Smooth muscle cell (in vitro differentiated cells): ENCODE results near the gene HMCN1. TPM values are rescaled to one million over a fixed set of nuclear protein-coding genes. Genes with fewer than 3 reads are reported as not detected.

Experiments
- DNase-seq: peaks from one replicate; lab custom pipeline; 2025; ENCODE audit not compliant: unreplicated experiment; lab: John Stamatoyannopoulos, UW
- H2AFZ ChIP-seq: fragments of 200-600 bp; sonication (generic); 2 replicates; pipeline ENCODE4 v1.6.0; 2016; ENCODE audit warnings: antibody characterized with exemption, low read depth, mild to moderate bottlenecking
- H3F3A ChIP-seq: fragments of 200-600 bp; sonication (generic); 2 replicates; pipeline ENCODE4 v1.6.0; 2017; ENCODE audit warnings: antibody characterized with exemption, low read depth
- H3K27ac ChIP-seq: fragments of 200-600 bp; sonication (generic); 2 replicates; pipeline ENCODE4 v1.5.1; 2016; ENCODE audit warnings: low read depth, mild to moderate bottlenecking
- H3K27me3 ChIP-seq: fragments of 200-600 bp; sonication (generic); 2 replicates; pipeline ENCODE4 v1.6.1; 2016; ENCODE audit warnings: low read depth, mild to moderate bottlenecking
- H3K36me3 ChIP-seq: fragments of 200-600 bp; sonication (generic); 2 replicates; pipeline ENCODE4 v1.5.1; 2016; ENCODE audit warnings: low read depth
- H3K4me1 ChIP-seq: fragments of 200-600 bp; sonication (generic); 2 replicates; pipeline ENCODE4 v1.5.1; 2016; ENCODE audit warnings: low read depth
- H3K4me2 ChIP-seq: fragments of 200-600 bp; sonication (generic); 2 replicates; pipeline ENCODE4 v1.6.0; 2016; ENCODE audit warnings: mild to moderate bottlenecking
- H3K4me3 ChIP-seq: fragments of 200-600 bp; sonication (generic); 2 replicates; pipeline ENCODE4 v1.5.1; 2016; ENCODE audit warnings: mild to moderate bottlenecking
- H3K79me2 ChIP-seq: fragments of 200-600 bp; sonication (generic); 2 replicates; pipeline ENCODE4 v1.6.0; 2016; ENCODE audit warnings: low read depth, mild to moderate bottlenecking
- H3K9ac ChIP-seq: fragments of 200-600 bp; sonication (generic); 2 replicates; pipeline ENCODE4 v1.6.0; 2016; ENCODE audit warnings: low read depth
- H3K9me3 ChIP-seq: fragments of 200-600 bp; sonication (generic); replicated peaks from 2 replicates; pipeline ENCODE4 v1.5.1; 2016; ENCODE audit warnings: low read depth
- H4K20me1 ChIP-seq: fragments of 200-600 bp; sonication (generic); 2 replicates; pipeline ENCODE4 v1.6.0; 2016; ENCODE audit warnings: low read depth
- WGBS: methylation state at CpG from one replicate; pipeline ENCODE4 v1.1.7; 2016; ENCODE audit warnings: low lambda C conversion rate; 5-methylcytosine and 5-hydroxymethylcytosine counted together
- polyA plus RNA-seq: library from polyadenylated mRNA; unstranded; fragments of >200 nt; fragmentation: Nextera tagmentation; extraction: Ambion mirVana; gene quantifications from 2 replicates; pipeline ENCODE4 v1.2.1, GENCODE V29; 2016
- total RNA-seq: library from RNA; depleted of rRNA; stranded (reverse); fragments of >200 nt; gene quantifications from 2 replicates; pipeline ENCODE4 v1.2.3, GENCODE V29; 2014
- TF ChIP-seq, protein P1 (sequence below): fragments of 200-600 bp; sonication (generic); IDR thresholded peaks from 2 replicates; pipeline ENCODE4 v1.5.1; 2017; ENCODE audit warnings: borderline replicate concordance, mild to moderate bottlenecking, antibody characterized with exemption; ENCODE audit not compliant: insufficient read depth, poor library complexity, severe bottlenecking

Gene HMCN1
- total and polyA plus RNA-seq, 2 experiments from 2014 or later: 18.9 to 118 TPM

DNA sequence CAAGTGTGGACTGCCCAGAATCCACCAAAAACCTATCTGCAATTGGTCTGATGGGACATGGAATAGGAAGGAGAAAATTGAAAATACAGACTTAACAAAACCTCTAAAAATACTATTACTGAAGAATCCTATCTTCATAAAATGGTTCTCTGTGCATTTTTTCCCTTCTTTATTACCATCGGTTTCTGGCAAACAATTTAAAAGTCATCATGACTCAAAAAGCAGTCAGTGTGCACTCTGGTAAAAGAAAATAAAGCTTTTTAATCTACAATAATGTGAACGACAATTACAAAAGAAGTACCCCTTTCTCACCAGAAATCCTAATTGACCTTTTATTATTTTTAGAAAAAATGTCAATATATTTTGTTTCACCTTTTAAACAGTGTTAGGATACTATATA is 454.5 kb downstream of the HMCN1 start:
- no peak for DNase-seq
- Histone ChIP-seq H3K79me2 (no peaks in the 10 kb centered on the region), H3K9me3 (no peaks in the 10 kb centered on the region), H3K27ac (peak overlapping the region; percentile 99), H3K27me3 (no peaks in the 10 kb centered on the region), H3K4me2 (peak overlapping the region; percentile 77), H3F3A (peaks cover 24% of the 10 kb centered on the region), H4K20me1 (no peaks in the 10 kb centered on the region), H3K4me1 (peaks cover 21% of the 10 kb centered on the region), H3K9ac (peak overlapping the region; percentile 89), H3K36me3 (no peaks in the 10 kb centered on the region), H3K4me3 (no peak overlapping the region), H2AFZ (no peak overlapping the region)
- 38% methylated on average over 2 of the region's 2 CpGs for WGBS
- TF ChIP-seq, protein P1, sequence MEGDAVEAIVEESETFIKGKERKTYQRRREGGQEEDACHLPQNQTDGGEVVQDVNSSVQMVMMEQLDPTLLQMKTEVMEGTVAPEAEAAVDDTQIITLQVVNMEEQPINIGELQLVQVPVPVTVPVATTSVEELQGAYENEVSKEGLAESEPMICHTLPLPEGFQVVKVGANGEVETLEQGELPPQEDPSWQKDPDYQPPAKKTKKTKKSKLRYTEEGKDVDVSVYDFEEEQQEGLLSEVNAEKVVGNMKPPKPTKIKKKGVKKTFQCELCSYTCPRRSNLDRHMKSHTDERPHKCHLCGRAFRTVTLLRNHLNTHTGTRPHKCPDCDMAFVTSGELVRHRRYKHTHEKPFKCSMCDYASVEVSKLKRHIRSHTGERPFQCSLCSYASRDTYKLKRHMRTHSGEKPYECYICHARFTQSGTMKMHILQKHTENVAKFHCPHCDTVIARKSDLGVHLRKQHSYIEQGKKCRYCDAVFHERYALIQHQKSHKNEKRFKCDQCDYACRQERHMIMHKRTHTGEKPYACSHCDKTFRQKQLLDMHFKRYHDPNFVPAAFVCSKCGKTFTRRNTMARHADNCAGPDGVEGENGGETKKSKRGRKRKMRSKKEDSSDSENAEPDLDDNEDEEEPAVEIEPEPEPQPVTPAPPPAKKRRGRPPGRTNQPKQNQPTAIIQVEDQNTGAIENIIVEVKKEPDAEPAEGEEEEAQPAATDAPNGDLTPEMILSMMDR: no peak

DNA sequence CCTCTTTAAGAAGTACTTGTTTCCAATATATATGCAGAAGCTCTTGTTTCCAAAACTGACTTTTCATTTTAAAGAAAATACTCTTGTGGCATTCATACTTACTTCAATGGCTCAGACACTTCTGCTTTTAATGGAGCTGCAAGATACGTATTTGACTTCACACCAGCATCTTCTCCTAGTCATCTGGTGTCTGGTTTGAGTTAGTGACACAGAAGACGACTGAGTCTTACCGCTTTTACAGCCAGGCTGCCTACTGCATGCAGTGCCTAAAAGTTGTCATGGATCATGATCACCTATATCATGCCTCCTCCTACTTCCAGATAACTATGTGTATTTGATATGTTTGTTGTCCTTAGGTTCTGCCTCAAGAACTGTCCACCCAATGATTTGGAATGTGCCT is 455.0 kb downstream of the HMCN1 start:
- peaks cover 24% of the 10 kb centered on the region for H3F3A ChIP-seq
- no peak overlapping the region for H2AFZ ChIP-seq
- H3K9me3 ChIP-seq: no peaks in the 10 kb centered on the region
- no peak overlapping the region for H3K4me3 ChIP-seq
- no peaks in the 10 kb centered on the region for H4K20me1 ChIP-seq
- peak overlapping the region; percentile 77 for H3K4me2 ChIP-seq
- H3K36me3 ChIP-seq: no peaks in the 10 kb centered on the region
- no peak for DNase-seq
- TF ChIP-seq, protein P1: no peak
- 38% methylated on average over 3 of the region's 3 CpGs for WGBS
- no peaks in the 10 kb centered on the region for H3K27me3 ChIP-seq
- peak overlapping the region; percentile 99 for H3K27ac ChIP-seq
- H3K4me1 ChIP-seq: peaks cover 21% of the 10 kb centered on the region
- H3K9ac ChIP-seq: peak overlapping the region; percentile 89
- no peaks in the 10 kb centered on the region for H3K79me2 ChIP-seq

GRCh38 chr1:186191511-186191910 is 457.3 kb downstream of the HMCN1 start:
- H3K27me3 ChIP-seq: no peaks in the 10 kb centered on the region
- DNase-seq: no peak
- peak overlapping the region; percentile 99 for H3K27ac ChIP-seq
- H3K4me3 ChIP-seq: no peak overlapping the region
- H3K4me1 ChIP-seq: peaks cover 21% of the 10 kb centered on the region
- H3K9me3 ChIP-seq: no peaks in the 10 kb centered on the region
- no peaks in the 10 kb centered on the region for H3K79me2 ChIP-seq
- H4K20me1 ChIP-seq: no peaks in the 10 kb centered on the region
- no peak overlapping the region for H3K9ac ChIP-seq
- H3K36me3 ChIP-seq: no peaks in the 10 kb centered on the region
- peaks cover 24% of the 10 kb centered on the region for H3F3A ChIP-seq
- H3K4me2 ChIP-seq: peak overlapping the region; percentile 1
- WGBS: 37% methylated on average over 2 of the region's 2 CpGs
- no peak overlapping the region for H2AFZ ChIP-seq
- TF ChIP-seq, protein P1: no peak

DNA sequence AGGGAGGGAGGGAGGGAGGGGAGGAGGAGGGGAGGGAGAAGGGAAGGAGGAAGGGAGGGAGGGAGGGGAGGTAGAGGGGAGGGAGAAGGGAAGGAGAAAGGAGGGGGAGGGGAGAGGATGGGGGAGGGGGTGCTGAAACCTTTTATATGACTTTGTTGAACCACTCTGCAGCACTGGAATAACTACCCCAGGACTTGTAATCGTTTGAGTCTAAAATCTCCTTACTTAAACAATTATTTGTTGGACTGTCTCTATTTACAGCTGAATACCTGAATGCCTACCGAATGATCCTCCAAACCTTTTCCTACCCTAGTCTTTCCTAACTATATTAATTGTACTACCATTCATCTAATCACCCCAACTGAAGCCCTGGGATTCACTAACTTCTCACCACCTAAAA is 459.0 kb downstream of the HMCN1 start:
- Histone ChIP-seq H3K9ac (no peak overlapping the region), H3K27me3 (no peaks in the 10 kb centered on the region), H3K27ac (no peak overlapping the region), H3F3A (peaks cover 15% of the 10 kb centered on the region), H3K79me2 (no peaks in the 10 kb centered on the region), H3K4me2 (no peak overlapping the region), H4K20me1 (no peaks in the 10 kb centered on the region), H3K9me3 (no peaks in the 10 kb centered on the region), H2AFZ (no peak overlapping the region), H3K4me1 (peaks cover 12% of the 10 kb centered on the region), H3K36me3 (no peaks in the 10 kb centered on the region), H3K4me3 (no peak overlapping the region)
- TF ChIP-seq, protein P1: no peak
- no peak for DNase-seq
- WGBS: 100% methylated on average over 2 of the region's 2 CpGs
